Measurements from ENCODE around the gene HPCA.

HPCA gene

DNA sequence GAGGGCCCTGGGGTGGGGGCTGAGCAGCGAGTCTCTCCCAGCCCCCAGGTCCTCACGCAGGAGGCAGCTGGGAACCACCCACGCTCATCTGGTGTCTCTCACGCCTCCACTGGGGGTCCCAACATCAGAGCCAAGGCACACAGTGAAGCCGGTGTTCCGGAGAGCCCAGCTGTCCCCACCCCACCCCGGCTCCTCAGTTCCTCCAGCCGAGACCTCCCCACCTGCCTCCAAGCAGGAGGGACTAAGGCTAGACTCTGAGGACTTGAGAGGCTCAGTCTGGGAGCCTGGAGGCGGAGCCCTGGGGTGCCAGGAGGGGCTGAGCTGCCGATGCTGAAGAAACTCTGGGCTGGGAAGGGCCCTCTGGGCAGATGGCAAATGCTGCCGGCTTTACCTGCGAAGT, 1.6 kb upstream of the HPCA start:
- no peak for DNase-seq (ENCODE audit: low read depth)
- TF ChIP-seq CTCF (IDR thresholded peaks at IDR 0.05; ENCODE audit: low read depth, low read length, missing control alignments) = no peak

GRCh38 chr1:32885676-32886003, 651 bp upstream of the HPCA start:
- no peak for TF ChIP-seq CTCF (IDR thresholded peaks at IDR 0.05; ENCODE audit: low read depth, low read length, missing control alignments)
- DNase-seq (ENCODE audit: low read depth) = no peak
- no peak overlapping the region for H3K4me3 ChIP-seq (ENCODE audit: low read depth, low read length)

More for the DNA sequence above, 1.6 kb upstream of the HPCA start:
- no peak overlapping the region for H3K4me3 ChIP-seq (ENCODE audit: low read depth, low read length)

- no peak for TF ChIP-seq CTCF (IDR thresholded peaks at IDR 0.05; ENCODE audit: low read depth, low read length, missing control alignments)
- no peak overlapping the region for H3K4me3 ChIP-seq (ENCODE audit: low read depth, low read length)
- no peak for DNase-seq (ENCODE audit: low read depth)
These were observed 630 bp downstream of the HPCA start for GRCh38 chr1:32886828-32887414.

DNA sequence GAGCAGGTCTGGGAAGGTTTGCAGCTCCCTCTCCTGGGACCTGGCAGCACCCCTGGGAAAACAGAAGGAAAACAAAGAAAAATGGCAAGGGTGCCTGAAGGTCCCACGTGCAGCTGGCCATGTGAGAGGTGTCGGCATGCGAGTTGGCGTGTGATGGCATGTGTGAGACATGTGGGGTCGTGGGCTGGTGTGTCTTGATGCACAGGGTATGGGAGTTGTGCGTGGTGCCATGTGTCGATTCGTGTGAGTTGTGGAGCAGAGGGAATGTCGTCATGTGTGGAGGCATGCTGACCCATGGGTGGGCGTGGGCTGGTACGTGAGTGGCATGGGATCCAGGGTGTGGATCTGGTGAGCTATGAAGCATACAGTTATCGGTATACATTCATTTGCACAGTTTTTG, 1.3 kb downstream of the HPCA start:
- no peak overlapping the region for H3K4me3 ChIP-seq (ENCODE audit: low read depth, low read length)
- no peak for DNase-seq (ENCODE audit: low read depth)
- TF ChIP-seq CTCF (IDR thresholded peaks at IDR 0.05; ENCODE audit: low read depth, low read length, missing control alignments) = no peak

GRCh38 chr1:32888134-32888533, 1.8 kb downstream of the HPCA start:
- TF ChIP-seq CTCF (IDR thresholded peaks at IDR 0.05; ENCODE audit: low read depth, low read length, missing control alignments) = no peak
- no peak overlapping the region for H3K4me3 ChIP-seq (ENCODE audit: low read depth, low read length)
- DNase-seq (ENCODE audit: low read depth) = no peak

DNA sequence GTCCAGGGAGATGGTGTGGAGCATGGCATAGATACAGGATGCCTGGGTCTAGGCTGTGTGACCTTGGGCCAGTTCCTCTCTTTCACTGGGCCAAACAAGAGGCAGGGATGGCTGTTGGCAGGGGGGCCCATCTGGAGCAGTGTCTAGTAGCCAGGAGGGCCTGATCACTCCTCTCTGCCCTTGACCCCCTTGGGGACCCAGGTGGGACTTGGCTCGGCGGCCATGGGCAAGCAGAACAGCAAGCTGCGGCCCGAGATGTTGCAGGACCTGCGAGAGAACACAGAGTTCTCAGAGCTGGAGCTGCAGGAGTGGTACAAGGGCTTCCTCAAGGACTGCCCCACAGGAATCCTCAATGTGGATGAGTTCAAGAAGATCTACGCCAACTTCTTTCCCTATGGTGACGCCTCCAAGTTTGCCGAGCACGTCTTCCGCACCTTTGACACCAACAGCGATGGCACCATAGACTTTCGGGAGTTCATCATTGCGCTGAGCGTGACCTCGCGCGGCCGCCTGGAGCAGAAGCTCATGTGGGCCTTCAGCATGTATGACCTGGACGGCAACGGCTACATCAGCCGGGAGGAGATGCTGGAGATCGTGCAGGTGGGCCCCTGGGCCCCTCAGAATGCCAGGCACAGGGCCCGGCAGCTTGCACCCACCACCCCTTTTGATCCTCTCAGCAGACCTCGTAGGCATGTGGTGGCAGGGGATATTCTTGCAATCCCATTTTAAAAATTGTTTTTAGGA, 2.6 kb downstream of the HPCA start:
- H3K4me3 ChIP-seq (ENCODE audit: low read depth, low read length) = no peak overlapping the region
- TF ChIP-seq CTCF (IDR thresholded peaks at IDR 0.05; ENCODE audit: low read depth, low read length, missing control alignments) = no peak
- DNase-seq (ENCODE audit: low read depth) = no peak
